Measurements from ENCODE around the gene SMIM26. TPM values are rescaled to one million over a fixed set of nuclear protein-coding genes. Genes with fewer than 3 reads are reported as not detected.

Gene SMIM26
- total and polyA plus RNA-seq, 9 of the 15 experiments (the other 6 are each of a cell fraction or from before 2014, with no cell fraction given) = 46.9 to 186 (median 86.5) TPM

DNA sequence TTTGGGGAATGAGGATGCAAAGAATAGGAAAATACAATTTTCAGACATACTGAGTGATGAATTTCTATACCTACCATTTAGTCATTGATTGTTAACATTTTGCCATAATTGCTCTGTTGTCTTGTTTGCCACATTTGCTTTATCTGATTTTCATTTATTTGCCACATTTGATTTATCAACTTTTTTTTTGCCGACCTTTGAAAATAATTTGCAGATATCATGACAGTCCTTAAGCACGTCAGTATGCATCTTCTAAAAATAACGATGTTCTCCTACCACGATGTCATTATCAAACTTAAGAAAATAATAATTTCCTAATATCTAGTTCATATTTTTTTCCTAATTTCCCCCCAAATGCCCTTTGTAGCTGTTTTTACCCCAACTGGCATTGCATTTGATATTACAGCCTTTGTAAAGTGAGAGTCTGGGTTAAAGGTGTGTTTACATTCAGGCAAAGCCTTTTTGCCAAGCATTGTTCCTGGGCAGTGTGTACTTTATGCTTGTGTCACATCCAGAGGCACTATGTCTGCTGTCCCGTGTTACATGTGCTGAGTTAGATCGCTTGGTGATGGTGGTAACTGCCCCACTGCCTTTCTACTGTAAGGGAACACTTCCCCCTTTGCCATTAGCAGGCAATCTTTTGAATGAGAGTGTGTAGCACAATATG is 33.1 kb upstream of the SMIM26 start:
- H3K9me3 ChIP-seq (replicated peaks; ENCODE audit: control insufficient read depth, insufficient read depth, low read depth, low read length) = no peaks in the 10 kb centered on the region
- DNase-seq (ENCODE audit: extremely low read depth in 1 of 4, low spot score in 3 of 4) = no peak
- no peaks in the 10 kb centered on the region for H3K9me1 ChIP-seq (ENCODE audit: control insufficient read depth, insufficient read depth, low read length)
- H3K9ac ChIP-seq (ENCODE audit: insufficient read depth in 1 of 2, low read depth in 2 of 2, low read length in 2 of 2) = no peak overlapping the region
- no TSS peak for BruUV-seq (replicated peaks)
- H3K27me3 ChIP-seq (ENCODE audit: control insufficient read depth in 2 of 2, insufficient read depth in 2 of 2, low read length in 2 of 2) = no peaks in the 10 kb centered on the region
- intact Hi-C loops (cut with micrococcal nuclease) = no loop called here
- TF ChIP-seq, protein P1, sequence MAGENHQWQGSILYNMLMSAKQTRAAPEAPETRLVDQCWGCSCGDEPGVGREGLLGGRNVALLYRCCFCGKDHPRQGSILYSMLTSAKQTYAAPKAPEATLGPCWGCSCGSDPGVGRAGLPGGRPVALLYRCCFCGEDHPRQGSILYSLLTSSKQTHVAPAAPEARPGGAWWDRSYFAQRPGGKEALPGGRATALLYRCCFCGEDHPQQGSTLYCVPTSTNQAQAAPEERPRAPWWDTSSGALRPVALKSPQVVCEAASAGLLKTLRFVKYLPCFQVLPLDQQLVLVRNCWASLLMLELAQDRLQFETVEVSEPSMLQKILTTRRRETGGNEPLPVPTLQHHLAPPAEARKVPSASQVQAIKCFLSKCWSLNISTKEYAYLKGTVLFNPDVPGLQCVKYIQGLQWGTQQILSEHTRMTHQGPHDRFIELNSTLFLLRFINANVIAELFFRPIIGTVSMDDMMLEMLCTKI (IDR thresholded peaks at IDR 0.05; ENCODE audit: partially characterized antibody) = no peak
- TF ChIP-seq, protein P2, sequence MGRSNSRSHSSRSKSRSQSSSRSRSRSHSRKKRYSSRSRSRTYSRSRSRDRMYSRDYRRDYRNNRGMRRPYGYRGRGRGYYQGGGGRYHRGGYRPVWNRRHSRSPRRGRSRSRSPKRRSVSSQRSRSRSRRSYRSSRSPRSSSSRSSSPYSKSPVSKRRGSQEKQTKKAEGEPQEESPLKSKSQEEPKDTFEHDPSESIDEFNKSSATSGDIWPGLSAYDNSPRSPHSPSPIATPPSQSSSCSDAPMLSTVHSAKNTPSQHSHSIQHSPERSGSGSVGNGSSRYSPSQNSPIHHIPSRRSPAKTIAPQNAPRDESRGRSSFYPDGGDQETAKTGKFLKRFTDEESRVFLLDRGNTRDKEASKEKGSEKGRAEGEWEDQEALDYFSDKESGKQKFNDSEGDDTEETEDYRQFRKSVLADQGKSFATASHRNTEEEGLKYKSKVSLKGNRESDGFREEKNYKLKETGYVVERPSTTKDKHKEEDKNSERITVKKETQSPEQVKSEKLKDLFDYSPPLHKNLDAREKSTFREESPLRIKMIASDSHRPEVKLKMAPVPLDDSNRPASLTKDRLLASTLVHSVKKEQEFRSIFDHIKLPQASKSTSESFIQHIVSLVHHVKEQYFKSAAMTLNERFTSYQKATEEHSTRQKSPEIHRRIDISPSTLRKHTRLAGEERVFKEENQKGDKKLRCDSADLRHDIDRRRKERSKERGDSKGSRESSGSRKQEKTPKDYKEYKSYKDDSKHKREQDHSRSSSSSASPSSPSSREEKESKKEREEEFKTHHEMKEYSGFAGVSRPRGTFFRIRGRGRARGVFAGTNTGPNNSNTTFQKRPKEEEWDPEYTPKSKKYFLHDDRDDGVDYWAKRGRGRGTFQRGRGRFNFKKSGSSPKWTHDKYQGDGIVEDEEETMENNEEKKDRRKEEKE (IDR thresholded peaks at IDR 0.05; ENCODE audit: borderline replicate concordance in 1 of 2, control insufficient read depth in 1 of 2, low read depth in 2 of 2, low read length in 1 of 2) = no peak
- 0 out of 2 replicates have a peak, but pooled peaks have one; percentile 3 for TF ChIP-seq MAFF (IDR thresholded peaks at IDR 0.05; ENCODE audit: low read length)
- TF ChIP-seq C11orf30 (IDR thresholded peaks at IDR 0.05; ENCODE audit: low read depth) = peak; percentile 27; the same call in 1 of the 2 replicates
- TF ChIP-seq, protein P3, sequence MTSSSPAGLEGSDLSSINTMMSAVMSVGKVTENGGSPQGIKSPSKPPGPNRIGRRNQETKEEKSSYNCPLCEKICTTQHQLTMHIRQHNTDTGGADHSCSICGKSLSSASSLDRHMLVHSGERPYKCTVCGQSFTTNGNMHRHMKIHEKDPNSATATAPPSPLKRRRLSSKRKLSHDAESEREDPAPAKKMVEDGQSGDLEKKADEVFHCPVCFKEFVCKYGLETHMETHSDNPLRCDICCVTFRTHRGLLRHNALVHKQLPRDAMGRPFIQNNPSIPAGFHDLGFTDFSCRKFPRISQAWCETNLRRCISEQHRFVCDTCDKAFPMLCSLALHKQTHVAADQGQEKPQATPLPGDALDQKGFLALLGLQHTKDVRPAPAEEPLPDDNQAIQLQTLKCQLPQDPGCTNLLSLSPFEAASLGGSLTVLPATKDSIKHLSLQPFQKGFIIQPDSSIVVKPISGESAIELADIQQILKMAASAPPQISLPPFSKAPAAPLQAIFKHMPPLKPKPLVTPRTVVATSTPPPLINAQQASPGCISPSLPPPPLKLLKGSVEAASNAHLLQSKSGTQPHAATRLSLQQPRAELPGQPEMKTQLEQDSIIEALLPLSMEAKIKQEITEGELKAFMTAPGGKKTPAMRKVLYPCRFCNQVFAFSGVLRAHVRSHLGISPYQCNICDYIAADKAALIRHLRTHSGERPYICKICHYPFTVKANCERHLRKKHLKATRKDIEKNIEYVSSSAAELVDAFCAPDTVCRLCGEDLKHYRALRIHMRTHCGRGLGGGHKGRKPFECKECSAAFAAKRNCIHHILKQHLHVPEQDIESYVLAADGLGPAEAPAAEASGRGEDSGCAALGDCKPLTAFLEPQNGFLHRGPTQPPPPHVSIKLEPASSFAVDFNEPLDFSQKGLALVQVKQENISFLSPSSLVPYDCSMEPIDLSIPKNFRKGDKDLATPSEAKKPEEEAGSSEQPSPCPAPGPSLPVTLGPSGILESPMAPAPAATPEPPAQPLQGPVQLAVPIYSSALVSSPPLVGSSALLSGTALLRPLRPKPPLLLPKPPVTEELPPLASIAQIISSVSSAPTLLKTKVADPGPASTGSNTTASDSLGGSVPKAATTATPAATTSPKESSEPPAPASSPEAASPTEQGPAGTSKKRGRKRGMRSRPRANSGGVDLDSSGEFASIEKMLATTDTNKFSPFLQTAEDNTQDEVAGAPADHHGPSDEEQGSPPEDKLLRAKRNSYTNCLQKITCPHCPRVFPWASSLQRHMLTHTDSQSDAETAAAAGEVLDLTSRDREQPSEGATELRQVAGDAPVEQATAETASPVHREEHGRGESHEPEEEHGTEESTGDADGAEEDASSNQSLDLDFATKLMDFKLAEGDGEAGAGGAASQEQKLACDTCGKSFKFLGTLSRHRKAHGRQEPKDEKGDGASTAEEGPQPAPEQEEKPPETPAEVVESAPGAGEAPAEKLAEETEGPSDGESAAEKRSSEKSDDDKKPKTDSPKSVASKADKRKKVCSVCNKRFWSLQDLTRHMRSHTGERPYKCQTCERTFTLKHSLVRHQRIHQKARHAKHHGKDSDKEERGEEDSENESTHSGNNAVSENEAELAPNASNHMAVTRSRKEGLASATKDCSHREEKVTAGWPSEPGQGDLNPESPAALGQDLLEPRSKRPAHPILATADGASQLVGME (CRISPR knock-in tag; IDR thresholded peaks at IDR 0.05) = no peak
- peak; percentile 63 for TF ChIP-seq ZNF316 (IDR thresholded peaks at IDR 0.05)
- no peak for FAIRE-seq
- H4K20me1 ChIP-seq (replicated peaks; ENCODE audit: control insufficient read depth, insufficient read depth, low read length) = no peaks in the 10 kb centered on the region
- no peak overlapping the region for H3K27ac ChIP-seq (ENCODE audit: extremely low read depth, low read depth, low read length)
- H3K4me2 ChIP-seq (ENCODE audit: insufficient read depth, low read length) = no peak overlapping the region
- ATAC-seq = no peak
- no peak overlapping the region for H2AFZ ChIP-seq (ENCODE audit: low read depth, low read length)
- no peaks in the 10 kb centered on the region for H3K79me2 ChIP-seq (ENCODE audit: control insufficient read depth, insufficient read depth, low read length)
- WGBS (ENCODE audit: insufficient coverage, low coverage, missing lambda C conversion rate) = 69% methylated on average over 6 of the region's 6 CpGs
- no peaks in the 10 kb centered on the region for H3K4me1 ChIP-seq (replicated peaks in 1 of 2; ENCODE audit: control insufficient read depth in 2 of 2, insufficient read depth in 2 of 2, low read length in 2 of 2)
- CTCF ChIA-PET (ENCODE audit: low intra/inter-chr PET ratio) = no interaction called here
- peaks cover 60% of the 10 kb centered on the region for H3K36me3 ChIP-seq (ENCODE audit: control insufficient read depth, insufficient read depth, low read length)
- H3K4me3 ChIP-seq = no peak overlapping the region
- in situ Hi-C loops (cut with MboI) = no loop called here
- POLR2A ChIA-PET = no interaction called here
